GM18868 (cell line): Measurements from ENCODE around the gene PHC3.
"Not testable (repeated sequence)": the region's sequence is repeated elsewhere in the genome, so short reads cannot be mapped to it uniquely, and the experiment has no call there.

ENCODE experiments used
- ATAC-seq: cut with Tn5 transposase; IDR thresholded peaks from one replicate; pipeline ENCODE4 v1.9.1; 2021; ENCODE audit warnings: mild to moderate bottlenecking, moderate library complexity; ENCODE audit not compliant: unreplicated experiment

Gene PHC3

DNA sequence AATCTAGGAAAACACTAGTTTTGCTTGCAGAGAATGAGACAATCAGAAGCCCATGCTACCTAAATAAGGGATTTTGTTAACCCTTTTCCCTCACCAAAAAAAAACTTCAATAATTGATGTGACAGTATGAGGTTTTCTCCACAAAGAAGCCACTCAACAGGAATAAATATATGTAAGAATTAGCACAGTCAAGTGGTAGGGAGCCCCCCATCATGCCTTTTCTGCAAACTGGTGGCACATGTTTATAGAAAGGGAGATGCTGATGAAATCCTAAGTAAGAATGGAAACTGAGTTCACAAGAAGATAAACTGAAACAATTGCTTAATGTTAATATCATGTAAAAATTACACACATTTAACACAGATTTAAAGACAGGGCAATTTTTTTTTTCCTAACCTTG is 51.0 kb downstream of the PHC3 start:
- ATAC-seq = no peak

- ATAC-seq = peak; percentile 46
These were observed 52.5 kb downstream of the PHC3 start for GRCh38 chr3:170128977-170129431.

DNA sequence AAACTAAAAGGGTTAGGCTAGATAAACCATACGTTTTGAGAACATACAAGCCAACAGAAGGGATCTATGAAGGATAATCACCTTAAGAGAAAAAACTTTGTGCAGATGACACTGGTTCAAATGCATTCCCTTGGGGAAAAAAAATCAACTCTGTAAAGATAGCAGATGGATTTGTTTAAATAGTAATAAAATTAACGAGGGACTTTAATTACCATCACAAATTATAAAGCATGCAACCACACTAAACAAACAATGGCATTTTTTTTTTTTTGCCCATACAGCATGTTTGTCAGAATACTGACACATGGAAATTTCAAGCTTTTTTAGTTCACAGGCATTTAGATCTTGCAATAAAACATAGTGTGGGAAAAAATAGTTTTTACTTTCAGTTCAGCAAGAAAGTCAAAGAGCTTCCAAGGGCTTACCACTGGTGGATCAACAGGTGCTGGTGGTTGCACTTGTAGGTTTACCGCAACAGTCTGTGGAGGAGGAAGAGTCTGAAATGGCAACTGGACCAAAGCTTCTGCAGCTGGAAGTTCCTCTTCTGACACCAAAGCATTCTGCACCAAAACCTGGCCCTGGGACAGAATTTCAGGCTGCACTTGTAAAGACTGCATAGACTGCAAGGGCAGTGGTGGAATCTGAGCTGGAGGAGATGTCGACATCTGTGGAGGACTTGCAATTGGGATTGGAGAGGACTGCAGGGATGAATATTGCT is 53.1 kb downstream of the PHC3 start:
- peak; percentile 92 for ATAC-seq

- ATAC-seq = no peak
These were observed 64.4 kb downstream of the PHC3 start for GRCh38 chr3:170117134-170117533.

GRCh38 chr3:170114165-170114564 is 67.4 kb downstream of the PHC3 start:
- not testable (repeated sequence) for ATAC-seq

DNA sequence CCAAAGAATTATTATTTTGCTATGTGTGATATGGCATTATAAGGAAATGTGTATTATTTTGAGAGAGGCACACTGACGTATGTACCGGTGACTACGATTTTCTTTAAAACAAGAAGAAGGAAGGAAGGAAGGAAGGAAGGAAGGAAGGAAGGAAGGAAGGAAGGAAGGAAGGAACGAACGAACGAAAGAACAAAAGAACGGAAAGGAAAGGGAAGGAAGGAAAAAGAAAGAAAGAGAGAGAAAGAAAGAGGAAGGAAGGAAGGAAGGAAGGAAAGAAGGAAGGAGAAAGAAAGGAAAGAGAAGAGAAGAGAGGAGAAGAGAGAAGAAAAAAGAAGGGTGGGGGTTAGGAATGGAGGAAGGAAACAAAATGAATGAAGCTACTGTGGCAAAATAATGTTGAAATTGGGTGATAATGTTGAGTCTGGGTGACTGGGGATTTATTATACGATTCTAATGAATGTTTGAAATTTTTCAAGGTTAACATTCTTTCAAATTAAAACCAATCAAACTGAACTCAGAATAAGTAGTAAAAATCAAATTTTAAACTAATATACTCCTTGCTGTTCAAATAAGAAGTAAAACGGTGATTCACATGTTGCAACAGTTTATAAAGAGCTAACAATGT is 70.3 kb downstream of the PHC3 start:
- ATAC-seq = no peak

- no peak for ATAC-seq
These were observed 71.8 kb downstream of the PHC3 start for GRCh38 chr3:170109579-170110293.

DNA sequence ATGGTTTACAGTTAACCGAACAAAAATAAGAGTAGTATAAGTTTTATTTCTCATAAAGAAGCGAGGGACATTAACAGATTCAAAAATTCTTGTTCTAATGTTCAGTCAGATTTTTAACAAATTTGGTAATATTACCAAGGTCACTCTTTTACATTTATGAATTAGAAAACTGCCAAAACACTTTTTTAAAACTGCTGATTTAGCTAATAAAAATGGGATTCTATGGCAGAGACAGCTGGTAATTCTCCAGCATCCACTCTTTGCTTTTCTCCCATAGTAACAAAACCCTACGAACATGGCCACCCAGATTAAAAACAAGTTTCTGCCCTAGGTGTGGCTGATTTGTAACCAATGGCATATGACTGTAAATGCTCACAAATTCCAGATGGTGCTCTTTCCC is 72.6 kb downstream of the PHC3 start:
- ATAC-seq = no peak

DNA sequence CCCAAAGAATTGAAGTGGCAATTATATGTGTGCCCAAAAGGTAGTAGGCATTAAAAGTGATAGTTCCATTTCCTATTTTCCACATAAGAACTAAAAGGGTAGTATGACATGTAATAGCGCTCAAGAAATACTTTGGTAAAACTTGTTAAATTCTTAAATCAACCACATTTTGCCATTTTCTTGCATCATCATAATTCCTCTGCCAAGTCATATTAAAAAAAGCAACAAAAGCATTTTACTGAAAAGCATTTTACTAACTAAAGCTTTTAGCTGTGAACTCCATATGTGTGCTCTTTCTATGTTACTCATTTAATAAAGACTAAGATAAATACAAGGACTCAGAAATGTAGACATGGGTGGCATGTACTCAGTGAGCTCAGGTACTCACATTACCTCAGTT is 73.6 kb downstream of the PHC3 start:
- ATAC-seq = no peak

GRCh38 chr3:170102431-170102830 is 79.1 kb downstream of the PHC3 start:
- no peak for ATAC-seq

GRCh38 chr3:170100944-170101343 is 80.6 kb downstream of the PHC3 start:
- no peak for ATAC-seq

DNA sequence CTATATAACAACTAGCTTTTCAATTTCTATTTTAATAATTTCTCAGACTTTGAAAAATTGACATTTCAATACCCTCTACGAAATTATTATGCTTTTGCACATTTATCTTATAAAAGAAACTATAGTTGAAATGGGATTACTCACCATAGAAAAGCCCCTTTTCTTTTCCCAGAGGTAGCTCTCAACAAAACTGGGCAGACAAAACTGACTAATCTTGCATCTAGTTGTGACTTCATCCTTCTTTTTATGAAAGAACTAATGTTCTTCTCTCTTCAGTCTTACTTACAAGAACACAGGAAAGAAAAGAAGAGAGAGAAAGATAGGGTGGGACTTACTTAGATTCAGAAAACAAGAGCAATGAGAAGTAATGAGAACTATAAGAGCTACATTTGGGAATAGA is 82.8 kb downstream of the PHC3 start:
- ATAC-seq = no peak

DNA sequence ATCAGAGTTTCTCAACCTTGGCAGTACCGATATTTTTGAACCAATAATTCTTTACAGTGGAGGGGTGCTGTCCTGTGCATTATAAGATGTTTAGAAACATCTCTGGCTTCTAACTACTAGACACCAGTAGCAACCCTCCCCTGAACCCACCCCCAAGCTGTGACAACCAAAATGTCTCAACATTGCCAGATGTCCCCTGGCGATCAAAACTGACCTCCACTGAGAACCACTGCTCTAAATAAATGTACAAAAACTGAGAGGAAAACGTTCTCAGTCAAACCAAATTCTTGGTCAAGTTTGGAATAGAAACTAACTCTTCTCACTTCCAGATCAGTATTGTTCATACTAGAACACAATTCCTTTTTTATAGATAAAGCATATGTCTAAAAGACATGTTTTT is 85.2 kb downstream of the PHC3 start:
- ATAC-seq = no peak

DNA sequence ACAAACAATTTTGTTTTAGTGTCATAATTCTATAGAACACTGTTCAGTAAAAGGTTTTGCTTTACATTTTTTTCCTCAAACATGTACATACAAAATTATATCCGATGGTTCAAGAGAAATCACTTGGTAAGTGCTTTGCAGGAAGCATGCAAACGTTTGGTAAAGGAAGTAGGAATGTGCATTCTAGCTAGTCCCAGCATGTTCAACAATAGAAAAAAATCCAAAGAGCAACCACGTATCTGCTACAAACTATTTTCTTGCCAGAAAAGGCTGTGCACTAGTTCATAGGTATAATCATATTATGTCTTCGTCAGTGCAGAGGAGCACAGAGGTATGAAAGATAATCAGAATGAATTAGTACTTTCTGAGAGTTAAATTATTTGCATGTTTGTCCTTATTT is 85.8 kb downstream of the PHC3 start:
- no peak for ATAC-seq

- ATAC-seq = no peak
These were observed 88.6 kb downstream of the PHC3 start for GRCh38 chr3:170092907-170093306.

DNA sequence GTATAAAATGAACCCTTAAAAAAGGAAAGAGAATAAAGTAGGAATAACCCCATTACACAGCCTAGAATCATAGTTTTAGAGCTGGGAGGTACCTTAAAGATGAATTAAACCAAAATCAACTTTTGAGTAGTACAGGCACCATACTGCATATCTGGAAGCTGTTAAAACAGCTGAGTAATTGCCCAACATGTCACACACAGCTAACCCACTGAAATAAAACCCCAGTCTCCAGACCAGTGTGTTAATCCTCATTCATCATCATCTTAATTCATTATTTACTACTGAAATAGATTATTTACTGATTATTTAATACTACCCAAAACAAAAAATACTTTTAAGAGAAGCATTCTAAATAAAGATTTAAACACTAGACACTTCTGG is 90.9 kb downstream of the PHC3 start:
- ATAC-seq = no peak

GRCh38 chr3:170089862-170090600 is 91.5 kb downstream of the PHC3 start:
- ATAC-seq = no peak

DNA sequence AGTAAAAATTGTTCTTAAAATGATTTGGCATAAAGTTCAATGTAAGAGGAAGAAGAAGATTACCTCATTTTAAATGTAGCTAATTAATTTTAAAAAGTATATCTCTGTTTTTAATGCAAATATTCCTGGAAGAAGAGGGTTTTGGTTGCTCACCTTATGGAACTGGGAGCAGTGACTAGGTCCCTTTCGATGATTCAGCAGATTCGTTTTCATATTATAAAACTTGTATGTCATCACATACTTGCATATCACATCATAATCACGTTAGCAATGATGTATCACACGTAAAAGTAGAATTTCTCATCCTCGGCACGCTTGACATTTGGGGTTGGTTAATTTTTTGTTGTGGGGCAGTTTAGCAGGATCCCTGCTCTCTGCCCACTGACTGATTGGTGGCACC is 96.1 kb downstream of the PHC3 start:
- no peak for ATAC-seq

- peak; percentile 37 for ATAC-seq
These were observed 98.2 kb downstream of the PHC3 start for GRCh38 chr3:170083343-170083742.

- ATAC-seq = no peak
These were observed 100.3 kb downstream of the PHC3 start for GRCh38 chr3:170081079-170081741.

DNA sequence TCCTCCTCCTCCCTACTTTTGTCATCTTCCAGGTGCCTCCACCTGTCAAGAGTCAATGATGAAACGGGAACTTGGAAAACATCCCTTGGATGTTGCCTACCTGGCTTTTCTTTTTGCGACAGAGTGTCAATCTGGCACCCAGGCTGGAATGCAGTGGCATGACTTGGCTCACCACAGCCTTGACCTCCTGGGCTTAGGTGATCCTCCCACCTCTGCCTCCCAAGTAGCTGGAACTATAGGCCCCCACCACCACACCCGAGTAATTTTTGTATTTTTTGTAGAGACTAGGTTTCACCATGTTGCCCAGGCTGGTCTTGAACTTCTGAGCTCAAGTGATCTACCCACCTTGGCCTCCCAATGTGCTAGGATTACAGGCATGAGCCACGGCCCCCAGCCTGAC is 100.9 kb downstream of the PHC3 start:
- ATAC-seq = no peak
